GDM1 (cell line): Measurements from ENCODE around the gene RELN.

Experiments
- DNase-seq: peaks from one replicate; lab custom pipeline; 2025; lab: John Stamatoyannopoulos, UW

The RELN gene

GRCh38 chr7:103717574-103717973 lies 271.9 kb downstream of the RELN start:
- DNase-seq, result no peak

DNA sequence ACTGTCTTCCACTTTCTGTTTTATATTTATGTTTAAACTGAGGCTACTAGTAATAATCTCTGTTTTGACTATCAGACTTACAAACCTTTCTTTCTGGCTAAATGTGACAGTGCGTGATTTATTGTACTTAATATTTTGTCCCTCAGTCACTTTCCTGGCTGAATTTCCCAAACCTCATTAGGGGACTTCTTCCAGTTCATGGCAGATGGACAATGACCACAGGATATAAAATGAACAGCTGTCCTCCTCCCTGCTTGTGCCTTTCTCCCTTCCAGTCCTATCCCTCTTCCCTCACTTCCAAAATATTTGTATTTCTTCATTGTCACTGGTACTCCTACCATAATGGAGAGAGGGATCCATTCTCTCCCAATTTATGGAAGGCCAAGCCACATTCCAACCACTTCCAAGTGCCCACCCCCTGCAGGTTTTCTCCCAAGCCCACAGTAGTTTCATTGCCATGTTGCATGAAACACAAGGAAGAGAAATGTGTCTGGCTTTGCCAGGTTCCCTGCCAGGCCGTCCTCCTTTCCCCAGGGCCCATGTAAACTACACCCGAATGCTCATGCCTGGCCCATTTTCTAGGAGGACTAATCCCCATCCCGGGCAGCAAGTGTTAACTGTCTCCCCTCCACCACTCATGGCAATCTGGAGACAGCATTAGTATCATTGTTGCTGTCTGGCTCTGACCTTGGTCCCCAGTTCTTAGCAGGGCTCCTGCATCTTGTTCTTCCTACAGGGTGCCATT lies 273.9 kb downstream of the RELN start:
- DNase-seq, result no peak

GRCh38 chr7:103714376-103714927 lies 275.0 kb downstream of the RELN start:
- no peak for DNase-seq

GRCh38 chr7:103712991-103713778 lies 276.3 kb downstream of the RELN start:
- DNase-seq, result no peak

- DNase-seq, result no peak
Observed at GRCh38 chr7:103711413-103711812, 278.0 kb downstream of the RELN start.

- DNase-seq, result no peak
Observed at GRCh38 chr7:103710247-103710646, 279.2 kb downstream of the RELN start.

DNA sequence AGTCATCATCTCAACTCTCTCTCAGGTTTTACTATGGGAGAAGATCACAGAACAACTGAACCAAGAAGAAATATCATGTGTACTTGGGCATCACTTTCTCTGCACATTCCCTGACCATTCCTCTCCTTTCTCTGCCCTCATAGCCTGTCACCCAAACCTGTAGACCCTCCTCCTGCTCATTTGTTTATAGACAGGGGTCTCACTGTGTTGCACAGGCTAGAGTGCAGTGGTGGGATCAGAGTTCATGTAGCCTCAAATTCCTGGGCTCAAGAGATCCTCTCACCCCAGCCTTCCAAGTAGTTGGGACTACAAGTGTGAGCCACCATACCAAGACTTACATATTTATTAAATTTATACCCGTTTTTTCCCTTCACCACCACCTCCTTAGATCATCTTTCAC lies 282.7 kb downstream of the RELN start:
- no peak for DNase-seq

DNA sequence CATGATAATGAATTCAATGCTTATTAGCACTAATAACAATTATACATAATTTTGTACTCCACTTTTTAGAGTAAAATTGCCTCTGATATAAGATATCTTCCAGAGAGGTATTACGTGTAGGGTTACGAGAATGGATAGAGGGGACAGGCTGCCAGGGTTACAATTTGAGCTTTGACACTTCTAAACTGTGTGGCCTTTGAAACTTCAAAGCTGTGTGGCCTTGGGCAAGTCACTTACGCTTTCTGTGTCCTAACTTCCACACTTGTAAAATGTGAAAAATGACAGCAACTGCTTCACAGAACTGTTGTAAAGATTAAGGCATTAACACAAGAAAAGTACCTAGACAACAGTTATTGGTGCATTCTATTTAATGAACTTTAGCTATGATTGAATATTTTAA lies 283.9 kb downstream of the RELN start:
- no peak for DNase-seq

DNA sequence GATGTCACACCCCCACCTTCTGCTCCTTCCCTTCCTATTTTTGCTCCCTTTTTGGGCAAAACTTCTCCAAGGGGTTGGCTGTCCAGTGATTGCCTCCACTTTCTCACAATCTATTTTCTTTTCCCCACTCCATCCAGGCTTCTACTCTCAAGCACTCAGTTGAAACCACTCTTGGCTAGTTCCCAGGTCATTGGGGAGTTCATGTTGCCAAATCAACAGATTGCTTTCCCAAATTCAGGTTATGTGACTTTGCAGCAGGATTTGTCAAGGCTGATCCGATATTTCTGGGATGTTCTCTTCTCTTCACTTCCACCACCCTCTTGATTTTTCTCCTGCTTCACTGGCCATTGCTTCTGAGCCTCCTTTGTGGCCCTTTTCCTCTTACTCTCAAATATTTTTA lies 284.8 kb downstream of the RELN start:
- no peak for DNase-seq

- DNase-seq, result no peak
Observed at GRCh38 chr7:103702982-103703381, 286.5 kb downstream of the RELN start.

DNA sequence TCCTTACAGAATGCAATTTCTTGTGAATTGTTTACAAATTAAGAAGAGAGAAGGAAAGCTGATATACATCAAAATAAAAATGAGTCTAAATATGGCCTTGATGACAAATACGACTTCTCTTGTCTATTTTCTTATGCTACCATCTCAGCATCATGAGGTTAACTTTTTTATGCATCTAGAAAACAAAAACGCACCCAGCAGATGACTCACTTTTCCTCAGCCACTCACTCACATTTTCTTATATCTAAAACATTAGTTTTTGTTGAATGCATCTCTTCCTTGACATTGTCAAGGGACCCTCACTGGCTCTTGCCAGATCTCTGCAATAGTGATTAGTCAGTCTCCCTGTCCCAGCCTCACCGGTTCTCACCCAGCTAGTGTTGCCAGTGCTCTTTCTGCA lies 287.0 kb downstream of the RELN start:
- DNase-seq, result no peak

- no peak for DNase-seq
Observed at GRCh38 chr7:103699032-103699431, 290.4 kb downstream of the RELN start.

DNA sequence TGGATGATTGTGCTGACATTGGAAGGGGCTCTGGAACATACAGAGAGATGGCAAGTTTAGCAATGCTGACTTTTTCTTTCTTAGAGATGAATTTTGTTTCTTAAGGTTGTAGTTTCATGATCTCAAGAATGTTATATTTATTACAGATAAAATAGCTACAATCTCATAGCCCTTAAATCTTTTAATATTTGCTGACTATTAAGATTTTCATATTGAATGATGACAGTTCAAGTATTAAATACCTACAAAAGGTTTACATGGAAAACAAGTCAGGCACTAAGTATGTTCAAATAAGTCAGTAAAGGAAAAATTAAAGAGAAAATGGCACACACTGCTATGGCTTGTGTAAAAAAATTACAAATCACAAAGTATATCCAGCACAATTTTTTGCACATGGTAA lies 291.4 kb downstream of the RELN start:
- DNase-seq, result no peak

- no peak for DNase-seq
Observed at GRCh38 chr7:103695521-103695920, 293.9 kb downstream of the RELN start.

- no peak for DNase-seq
Observed at GRCh38 chr7:103694304-103694703, 295.2 kb downstream of the RELN start.

- no peak for DNase-seq
Observed at GRCh38 chr7:103691291-103691690, 298.2 kb downstream of the RELN start.

- DNase-seq, result no peak
Observed at GRCh38 chr7:103690242-103690974, 299.1 kb downstream of the RELN start.

GRCh38 chr7:103689255-103689654 lies 300.2 kb downstream of the RELN start:
- no peak for DNase-seq

DNA sequence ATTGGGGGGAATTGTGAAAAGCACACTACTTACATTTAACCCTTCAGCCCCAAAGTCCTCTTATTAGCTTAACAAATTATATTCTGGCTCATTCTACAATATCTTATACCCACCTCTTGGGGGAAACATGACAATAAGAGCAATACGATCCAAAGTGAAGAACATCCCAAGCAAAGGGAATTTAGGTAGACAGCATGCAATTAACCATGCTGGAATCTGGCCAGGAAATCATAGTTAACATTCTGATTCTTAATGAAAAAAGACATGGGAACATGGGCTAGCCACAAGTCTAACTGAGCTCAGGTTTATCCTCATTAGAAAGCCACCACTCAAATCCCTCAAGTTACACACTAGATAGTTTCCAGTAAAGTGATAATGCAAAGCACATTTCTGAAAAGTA lies 301.5 kb downstream of the RELN start:
- no peak for DNase-seq

DNA sequence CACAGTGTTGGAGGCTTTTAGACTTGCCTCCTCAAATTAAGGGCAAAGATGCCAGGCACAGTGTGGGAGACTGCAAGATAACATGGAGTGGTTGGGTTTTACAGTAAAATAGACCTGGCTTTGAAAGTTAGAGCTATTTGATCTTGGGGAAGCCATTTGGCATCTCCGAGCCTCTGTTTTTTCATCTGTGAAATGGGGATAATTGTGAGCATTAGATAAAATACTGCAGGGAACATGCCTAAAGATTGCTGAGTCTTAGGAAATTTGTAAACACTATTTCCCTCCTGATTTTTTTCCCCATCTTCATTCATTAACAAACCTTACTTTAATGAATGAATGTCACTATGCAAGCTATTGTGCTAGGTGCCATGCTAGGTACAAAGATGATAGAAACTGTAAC lies 302.2 kb downstream of the RELN start:
- no peak for DNase-seq

DNA sequence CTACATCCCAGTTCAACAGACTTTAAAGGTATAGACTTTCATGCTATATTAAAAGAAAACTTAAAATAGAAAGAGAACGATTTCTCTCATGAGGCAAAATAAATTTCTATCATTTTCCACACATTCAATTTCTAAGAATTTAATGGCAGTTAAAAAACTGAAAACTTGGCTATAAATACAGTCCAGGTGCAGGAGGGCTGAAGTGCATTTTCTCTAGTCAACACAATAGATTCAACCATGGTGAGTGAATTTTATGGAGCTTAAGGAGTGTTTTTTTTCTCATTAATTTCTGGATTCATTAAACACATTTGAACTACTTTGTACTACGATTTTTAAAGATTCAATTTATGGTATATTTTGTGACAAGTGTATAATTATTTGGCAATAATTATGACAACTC lies 302.7 kb downstream of the RELN start:
- DNase-seq, result no peak

- DNase-seq, result no peak
Observed at GRCh38 chr7:103686064-103686463, 303.4 kb downstream of the RELN start.

GRCh38 chr7:103685646-103686045 lies 303.8 kb downstream of the RELN start:
- DNase-seq, result no peak
